MM.1S (cell line): ENCODE measurements around the gene FYN.

ENCODE experiments used
- DNase-seq: peaks from one replicate; pipeline ENCODE4 v3.0.0-alpha.2; 2015
- H2AFZ ChIP-seq: fragments of 300-600 bp; sonication (generic); 2 replicates; pipeline ENCODE4 v1.6.0; 2016; ENCODE audit warnings: antibody characterized with exemption, low read length
- H3F3A ChIP-seq: fragments of 300-600 bp; sonication (generic); 2 replicates; pipeline ENCODE4 v1.6.1; 2016; ENCODE audit warnings: mild to moderate bottlenecking, antibody characterized with exemption, low read length, moderate library complexity, mixed read lengths; ENCODE audit not compliant: insufficient read depth
- H3K27ac ChIP-seq: fragments of 300-600 bp; sonication (generic); 2 replicates; pipeline ENCODE4 v1.5.1; 2016; ENCODE audit warnings: mild to moderate bottlenecking, low read length
- H3K27me3 ChIP-seq: fragments of 300-600 bp; sonication (generic); replicated peaks from 2 replicates; pipeline ENCODE4 v1.6.0; 2016; ENCODE audit warnings: low read length; ENCODE audit not compliant: insufficient read depth
- H3K36me3 ChIP-seq: fragments of 300-600 bp; sonication (generic); replicated peaks from 2 replicates; pipeline ENCODE4 v1.6.1; 2016; ENCODE audit warnings: mild to moderate bottlenecking, low read length, mixed read lengths; ENCODE audit not compliant: insufficient read depth
- H3K4me1 ChIP-seq: fragments of 300-600 bp; sonication (generic); 2 replicates; pipeline ENCODE4 v1.6.1; 2016; ENCODE audit warnings: low read length, mixed read lengths
- H3K4me2 ChIP-seq: fragments of 300-600 bp; sonication (generic); 2 replicates; pipeline ENCODE4 v1.6.0; 2016; ENCODE audit warnings: low read depth, low read length
- H3K4me3 ChIP-seq: fragments of 300-600 bp; sonication (generic); 2 replicates; pipeline ENCODE4 v1.5.1; 2016; ENCODE audit warnings: low read length, mixed read lengths
- H3K79me2 ChIP-seq: fragments of 300-600 bp; sonication (generic); 2 replicates; pipeline ENCODE4 v1.6.1; 2016; ENCODE audit warnings: mixed run types, low read length, mixed read lengths
- H3K9ac ChIP-seq: fragments of 300-600 bp; sonication (generic); 2 replicates; pipeline ENCODE4 v1.6.1; 2016; ENCODE audit warnings: low read length, mixed read lengths
- H3K9me2 ChIP-seq: fragments of 300-600 bp; sonication (generic); replicated peaks from 2 replicates; pipeline ENCODE4 v1.6.1; 2016; ENCODE audit warnings: mild to moderate bottlenecking, low read length, mixed read lengths; ENCODE audit not compliant: insufficient read depth
- H3K9me3 ChIP-seq: fragments of 300-600 bp; sonication (generic); replicated peaks from 2 replicates; pipeline ENCODE4 v1.6.1; 2016; ENCODE audit warnings: mild to moderate bottlenecking, low read length, mixed read lengths; ENCODE audit not compliant: insufficient read depth
- H4K20me1 ChIP-seq: fragments of 300-600 bp; sonication (generic); 2 replicates; pipeline ENCODE4 v1.6.1; 2016; ENCODE audit warnings: mild to moderate bottlenecking, low read length, moderate library complexity, mixed read lengths; ENCODE audit not compliant: insufficient read depth
- EZH2 ChIP-seq: fragments of 300-600 bp; sonication (generic); optimal IDR thresholded peaks from 2 replicates; pipeline ENCODE3; 2017; ENCODE audit warnings: low read depth, mild to moderate bottlenecking, antibody characterized with exemption, low read length, mixed read lengths
- EZH2phosphoT487 ChIP-seq: fragments of 300-600 bp; sonication (generic); IDR thresholded peaks from 2 replicates; pipeline ENCODE4 v1.6.1; 2018; ENCODE audit warnings: antibody characterized with exemption, low read length
- TF ChIP-seq, protein P1 (sequence below): fragments of 300-600 bp; sonication (generic); IDR thresholded peaks from 2 replicates; pipeline ENCODE4 v1.5.1; 2016; ENCODE audit warnings: antibody characterized with exemption, low read length, mixed read lengths

FYN gene

DNA sequence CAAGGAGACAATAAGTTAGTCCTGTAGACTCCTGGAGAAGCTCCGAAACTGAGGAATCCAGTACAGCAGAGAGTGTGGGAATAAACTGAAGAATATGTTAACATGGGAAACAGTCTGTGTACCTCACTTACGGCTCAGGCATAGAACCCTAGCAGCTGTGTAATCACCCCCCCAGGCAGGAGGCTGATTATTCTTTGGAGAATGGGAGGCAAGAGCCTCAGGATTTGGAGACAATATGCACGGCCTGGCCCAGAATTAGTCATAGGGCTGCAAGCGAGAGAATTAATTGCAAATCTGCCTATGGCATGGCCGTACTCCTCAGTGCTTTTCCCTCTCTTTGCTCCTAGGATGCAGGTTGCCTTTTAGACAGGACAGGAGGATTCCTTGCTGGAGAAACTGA, 27.5 kb upstream of the FYN start:
- Histone ChIP-seq H3K27me3 (no peaks in the 10 kb centered on the region), H3K27ac (no peak overlapping the region), H3K4me1 (no peaks in the 10 kb centered on the region), H2AFZ (no peak overlapping the region), H3K4me2 (no peak overlapping the region), H3K9me3 (no peaks in the 10 kb centered on the region), H3K79me2 (no peaks in the 10 kb centered on the region), H3K4me3 (no peak overlapping the region), H3F3A (no peaks in the 10 kb centered on the region), H3K36me3 (no peaks in the 10 kb centered on the region), H3K9me2 (no peaks in the 10 kb centered on the region), H3K9ac (no peak overlapping the region), H4K20me1 (no peaks in the 10 kb centered on the region)
- no peak for DNase-seq
- no peak for TF ChIP-seq EZH2phosphoT487
- TF ChIP-seq, protein P1, sequence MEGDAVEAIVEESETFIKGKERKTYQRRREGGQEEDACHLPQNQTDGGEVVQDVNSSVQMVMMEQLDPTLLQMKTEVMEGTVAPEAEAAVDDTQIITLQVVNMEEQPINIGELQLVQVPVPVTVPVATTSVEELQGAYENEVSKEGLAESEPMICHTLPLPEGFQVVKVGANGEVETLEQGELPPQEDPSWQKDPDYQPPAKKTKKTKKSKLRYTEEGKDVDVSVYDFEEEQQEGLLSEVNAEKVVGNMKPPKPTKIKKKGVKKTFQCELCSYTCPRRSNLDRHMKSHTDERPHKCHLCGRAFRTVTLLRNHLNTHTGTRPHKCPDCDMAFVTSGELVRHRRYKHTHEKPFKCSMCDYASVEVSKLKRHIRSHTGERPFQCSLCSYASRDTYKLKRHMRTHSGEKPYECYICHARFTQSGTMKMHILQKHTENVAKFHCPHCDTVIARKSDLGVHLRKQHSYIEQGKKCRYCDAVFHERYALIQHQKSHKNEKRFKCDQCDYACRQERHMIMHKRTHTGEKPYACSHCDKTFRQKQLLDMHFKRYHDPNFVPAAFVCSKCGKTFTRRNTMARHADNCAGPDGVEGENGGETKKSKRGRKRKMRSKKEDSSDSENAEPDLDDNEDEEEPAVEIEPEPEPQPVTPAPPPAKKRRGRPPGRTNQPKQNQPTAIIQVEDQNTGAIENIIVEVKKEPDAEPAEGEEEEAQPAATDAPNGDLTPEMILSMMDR: no peak
- no peak for TF ChIP-seq EZH2

- Histone ChIP-seq H3F3A (no peaks in the 10 kb centered on the region), H3K4me2 (no peak overlapping the region), H3K79me2 (no peaks in the 10 kb centered on the region), H3K4me3 (no peak overlapping the region), H3K27me3 (no peaks in the 10 kb centered on the region), H3K9ac (no peak overlapping the region), H3K27ac (no peak overlapping the region), H3K36me3 (no peaks in the 10 kb centered on the region), H4K20me1 (no peaks in the 10 kb centered on the region), H3K9me2 (no peaks in the 10 kb centered on the region), H2AFZ (no peak overlapping the region), H3K9me3 (no peaks in the 10 kb centered on the region), H3K4me1 (no peaks in the 10 kb centered on the region)
- TF ChIP-seq EZH2phosphoT487 (no peak), EZH2 (no peak)
- TF ChIP-seq, protein P1: no peak
- no peak for DNase-seq
Measured at GRCh38 chr6:111899531-111899930, 26.3 kb upstream of the FYN start.

- no peaks in the 10 kb centered on the region for H3K27me3 ChIP-seq
- no peak overlapping the region for H3K4me3 ChIP-seq
Measured at GRCh38 chr6:111898452-111898851, 25.2 kb upstream of the FYN start.

More at GRCh38 chr6:111898452-111898851, 25.2 kb upstream of the FYN start:
- H3K4me1 ChIP-seq: no peaks in the 10 kb centered on the region
- H3K4me2 ChIP-seq: no peak overlapping the region
- no peaks in the 10 kb centered on the region for H3K9me3 ChIP-seq
- H3K9ac ChIP-seq: no peak overlapping the region
- no peaks in the 10 kb centered on the region for H4K20me1 ChIP-seq
- no peaks in the 10 kb centered on the region for H3K79me2 ChIP-seq
- DNase-seq: no peak
- no peaks in the 10 kb centered on the region for H3F3A ChIP-seq
- H3K36me3 ChIP-seq: no peaks in the 10 kb centered on the region
- no peak overlapping the region for H2AFZ ChIP-seq
- no peak overlapping the region for H3K27ac ChIP-seq
- H3K9me2 ChIP-seq: no peaks in the 10 kb centered on the region
- TF ChIP-seq, protein P1: no peak
- no peak for TF ChIP-seq EZH2phosphoT487
- TF ChIP-seq EZH2: no peak
